Gastrocnemius medialis (tissue), 4 donors: ENCODE data around the gene CLDN6.

Experiments used
- POLR2A ChIP-seq, 2 donors: fragments of 450-650 bp; IDR thresholded peaks; one replicate each; pipeline ENCODE4 v1.6.1; 2017; ENCODE audit warnings: antibody characterized with exemption in 2 of 2, mild to moderate bottlenecking in 2 of 2, moderate library complexity in 2 of 2
- TF ChIP-seq, protein P1 (sequence below), 5 experiments: fragments of 450-650 bp in 3 of 5; fragments of 200-600 bp in 2 of 5; sonication (generic) in 2 of 5; IDR thresholded peaks in 4 of 5; conservative IDR thresholded peaks in 1 of 5; 1 replicate in 4 of 5; 2 replicates in 1 of 5; pipeline ENCODE4 v1.5.1; 2016 to 2019; ENCODE audit warnings: antibody characterized with exemption in 5 of 5, mild to moderate bottlenecking in 3 of 5, moderate library complexity in 3 of 5

DNA sequence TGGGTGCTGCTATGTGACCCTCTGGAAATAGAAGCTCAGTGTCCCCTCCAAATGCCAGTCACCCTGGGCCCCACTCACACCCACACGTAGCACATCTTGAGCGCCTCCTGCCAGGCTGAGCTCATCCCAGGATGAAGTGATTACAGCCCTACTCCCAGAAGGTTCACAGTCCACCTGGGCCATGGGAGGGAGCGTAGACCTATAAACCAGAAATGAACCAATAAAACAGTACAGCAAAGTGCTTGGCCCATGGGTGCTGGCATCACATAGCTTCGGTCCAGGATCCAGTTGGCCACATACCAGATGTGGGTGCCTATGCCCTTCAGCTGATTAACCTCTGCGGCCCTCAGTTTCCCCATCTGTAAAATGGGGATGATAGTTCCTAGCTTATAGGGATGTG lies 20.9 kb upstream of the CLDN6 start:
- TF ChIP-seq POLR2A (IDR thresholded peaks at IDR 0.05): no peak
- TF ChIP-seq, protein P1, sequence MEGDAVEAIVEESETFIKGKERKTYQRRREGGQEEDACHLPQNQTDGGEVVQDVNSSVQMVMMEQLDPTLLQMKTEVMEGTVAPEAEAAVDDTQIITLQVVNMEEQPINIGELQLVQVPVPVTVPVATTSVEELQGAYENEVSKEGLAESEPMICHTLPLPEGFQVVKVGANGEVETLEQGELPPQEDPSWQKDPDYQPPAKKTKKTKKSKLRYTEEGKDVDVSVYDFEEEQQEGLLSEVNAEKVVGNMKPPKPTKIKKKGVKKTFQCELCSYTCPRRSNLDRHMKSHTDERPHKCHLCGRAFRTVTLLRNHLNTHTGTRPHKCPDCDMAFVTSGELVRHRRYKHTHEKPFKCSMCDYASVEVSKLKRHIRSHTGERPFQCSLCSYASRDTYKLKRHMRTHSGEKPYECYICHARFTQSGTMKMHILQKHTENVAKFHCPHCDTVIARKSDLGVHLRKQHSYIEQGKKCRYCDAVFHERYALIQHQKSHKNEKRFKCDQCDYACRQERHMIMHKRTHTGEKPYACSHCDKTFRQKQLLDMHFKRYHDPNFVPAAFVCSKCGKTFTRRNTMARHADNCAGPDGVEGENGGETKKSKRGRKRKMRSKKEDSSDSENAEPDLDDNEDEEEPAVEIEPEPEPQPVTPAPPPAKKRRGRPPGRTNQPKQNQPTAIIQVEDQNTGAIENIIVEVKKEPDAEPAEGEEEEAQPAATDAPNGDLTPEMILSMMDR (IDR thresholded peaks at IDR 0.05 in 4 of 5, conservative IDR thresholded peaks at IDR 0.05 in 1 of 5): no peak
